Cardiac muscle cell (in vitro differentiated cells and primary cell): ENCODE data around the gene PPP2R2C. TPM values are rescaled to one million over a fixed set of nuclear protein-coding genes. Genes with fewer than 3 reads are reported as not detected.

ENCODE experiments used
- DNase-seq, 2 donors: peaks; one replicate each; pipeline versions ENCODE4 v3.0.0 to v3.0.0-alpha.2; 2010 to 2017; ENCODE audit warnings: low read depth in 1 of 2, low spot score in 1 of 2
- H3K27ac ChIP-seq: fragments of 200-600 bp; sonication (generic); 2 replicates; pipeline ENCODE4 v1.5.1; 2016
- H3K27me3 ChIP-seq: fragments of 200-600 bp; sonication (generic); 2 replicates; pipeline ENCODE4 v1.6.0; 2016; ENCODE audit warnings: control low read depth
- H3K36me3 ChIP-seq: fragments of 200-600 bp; sonication (generic); 2 replicates; pipeline ENCODE4 v1.5.1; 2016; ENCODE audit warnings: control low read depth
- H3K4me1 ChIP-seq: fragments of 200-600 bp; sonication (generic); 2 replicates; pipeline ENCODE4 v1.8.1; 2017; ENCODE audit warnings: low read depth, mild to moderate bottlenecking, mixed run types
- H3K4me3 ChIP-seq: fragments of 200-600 bp; sonication (generic); 2 replicates; pipeline ENCODE4 v1.5.1; 2016; ENCODE audit warnings: mild to moderate bottlenecking
- H3K9me3 ChIP-seq: fragments of 200-600 bp; sonication (generic); 2 replicates; pipeline ENCODE4 v1.5.1; 2017; ENCODE audit warnings: low read depth, mild to moderate bottlenecking, control low read depth
- CTCF ChIP-seq: IDR thresholded peaks from 2 replicates; pipeline ENCODE4 v1.5.1; 2012; ENCODE audit warnings: low read depth, mild to moderate bottlenecking, low read length
- polyA plus RNA-seq: library from polyadenylated mRNA; unstranded; fragments of >200 nt; fragmentation: Nextera tagmentation; extraction: Ambion mirVana; gene quantifications from 2 replicates; pipeline ENCODE4 v1.2.1, GENCODE V29; 2016
- total RNA-seq: library from RNA; depleted of rRNA; stranded (reverse); fragments of >200 nt; gene quantifications from 2 replicates; pipeline ENCODE4 v1.2.3, GENCODE V29; 2016

The PPP2R2C gene
- total and polyA plus RNA-seq, 2 experiments from 2014 or later, result not detected

GRCh38 chr4:6420972-6421371 lies 51.4 kb downstream of the PPP2R2C start:
- no peak overlapping the region for H3K27ac ChIP-seq
- H3K27me3 ChIP-seq, result no peaks in the 10 kb centered on the region
- DNase-seq, result no peak
- H3K9me3 ChIP-seq, result no peaks in the 10 kb centered on the region
- H3K4me3 ChIP-seq, result no peak overlapping the region
- TF ChIP-seq CTCF, result no peak
- no peaks in the 10 kb centered on the region for H3K4me1 ChIP-seq
- no peaks in the 10 kb centered on the region for H3K36me3 ChIP-seq

GRCh38 chr4:6420036-6420435 lies 52.4 kb downstream of the PPP2R2C start:
- no peaks in the 10 kb centered on the region for H3K27me3 ChIP-seq
- H3K27ac ChIP-seq, result no peak overlapping the region
- no peak for DNase-seq
- no peak overlapping the region for H3K4me3 ChIP-seq
- no peaks in the 10 kb centered on the region for H3K36me3 ChIP-seq
- TF ChIP-seq CTCF, result no peak
- H3K9me3 ChIP-seq, result no peaks in the 10 kb centered on the region
- H3K4me1 ChIP-seq, result no peaks in the 10 kb centered on the region

GRCh38 chr4:6419452-6420028 lies 52.9 kb downstream of the PPP2R2C start:
- DNase-seq, result peak; percentile 13 to 18
- Histone ChIP-seq H3K36me3 (no peaks in the 10 kb centered on the region), H3K27me3 (no peaks in the 10 kb centered on the region), H3K27ac (no peak overlapping the region), H3K4me3 (no peak overlapping the region), H3K9me3 (no peaks in the 10 kb centered on the region), H3K4me1 (no peaks in the 10 kb centered on the region)
- TF ChIP-seq CTCF, result no peak

- no peak overlapping the region for H3K4me3 ChIP-seq
- no peaks in the 10 kb centered on the region for H3K36me3 ChIP-seq
- no peaks in the 10 kb centered on the region for H3K27me3 ChIP-seq
- no peak overlapping the region for H3K27ac ChIP-seq
- no peak for DNase-seq
- H3K4me1 ChIP-seq, result no peaks in the 10 kb centered on the region
- H3K9me3 ChIP-seq, result no peaks in the 10 kb centered on the region
- TF ChIP-seq CTCF, result no peak
Measured at GRCh38 chr4:6418193-6418755, 54.1 kb downstream of the PPP2R2C start.

GRCh38 chr4:6417516-6418050 lies 54.8 kb downstream of the PPP2R2C start:
- Histone ChIP-seq H3K4me1 (no peaks in the 10 kb centered on the region), H3K27me3 (no peaks in the 10 kb centered on the region), H3K36me3 (no peaks in the 10 kb centered on the region), H3K27ac (no peak overlapping the region), H3K9me3 (no peaks in the 10 kb centered on the region), H3K4me3 (no peak overlapping the region)
- no peak for DNase-seq
- no peak for TF ChIP-seq CTCF
